A549 (cell line): ENCODE data around the gene GOLGA2. TPM values are rescaled to one million over a fixed set of nuclear protein-coding genes. Genes with fewer than 3 reads are reported as not detected.

Experiments used
- ATOH8 ChIP-seq: fragments of 250-450 bp; sonication (Bioruptor Pico); IDR thresholded peaks from 2 replicates; pipeline ENCODE4 v1.5.0; 2020; ENCODE audit warnings: low read depth, mild to moderate bottlenecking, moderate library complexity
- BHLHE40 ChIP-seq: IDR thresholded peaks from 2 replicates; pipeline ENCODE4 v1.6.1; 2012; ENCODE audit warnings: low read depth, low read length, inconsistent platforms
- CBX8 ChIP-seq: fragments of 200-600 bp; sonication (generic); IDR thresholded peaks from 2 replicates; pipeline ENCODE4 v1.6.1; 2016
- CHD2 ChIP-seq: fragments of 150-350 bp; IDR thresholded peaks from 2 replicates; pipeline ENCODE4 v1.6.1; 2014; ENCODE audit warnings: low read length; ENCODE audit not compliant: partially characterized antibody
- CTCF ChIP-seq: fragments of >200 bp; sonication (Bioruptor Twin); formaldehyde crosslinking; IDR thresholded peaks from 3 replicates; pipeline ENCODE4 v1.5.1; 2016
- E2F6 ChIP-seq: IDR thresholded peaks from 2 replicates; pipeline ENCODE4 v1.6.1; 2012; ENCODE audit warnings: low read depth, borderline replicate concordance
- EHF ChIP-seq: fragments of 250-450 bp; sonication (Bioruptor Pico); IDR thresholded peaks from 2 replicates; pipeline ENCODE4 v1.5.0; 2020; ENCODE audit warnings: mild to moderate bottlenecking
- EHMT2 ChIP-seq: fragments of 200-600 bp; sonication (generic); IDR thresholded peaks from 2 replicates; pipeline ENCODE4 v1.6.1; 2016; ENCODE audit warnings: antibody characterized with exemption, low read depth, mild to moderate bottlenecking, moderate library complexity
- ELK1 ChIP-seq: fragments of 150-350 bp; IDR thresholded peaks from 2 replicates; pipeline ENCODE4 v1.6.1; 2014; ENCODE audit warnings: low read depth, mild to moderate bottlenecking, low read length
- EP300 ChIP-seq, 2 experiments: fragments of >200 bp; sonication (Bioruptor Twin); formaldehyde crosslinking; IDR thresholded peaks; 2 replicates in 1 of 2; 3 replicates in 1 of 2; pipeline ENCODE4 v1.6.1; 2016 to 2017
- ESRRA ChIP-seq: fragments of 150-350 bp; IDR thresholded peaks from 2 replicates; pipeline ENCODE4 v1.6.1; 2014; ENCODE audit warnings: mild to moderate bottlenecking, low read length, borderline replicate concordance
- FOSL2 ChIP-seq, 2 experiments: fragments of 450-650 bp in 1 of 2; fragments of >200 bp in 1 of 2; sonication (Bioruptor Twin) in 1 of 2; formaldehyde crosslinking; IDR thresholded peaks; 2 replicates each; pipeline versions ENCODE4 v1.5.0 to v1.6.1; 2016 to 2020; ENCODE audit warnings: mild to moderate bottlenecking in 1 of 2, moderate library complexity in 1 of 2
- GATA3 ChIP-seq: IDR thresholded peaks from 2 replicates; pipeline ENCODE4 v1.6.1; 2012; ENCODE audit warnings: borderline replicate concordance
- HDAC2 ChIP-seq: fragments of 200-600 bp; sonication (generic); IDR thresholded peaks from 2 replicates; pipeline ENCODE4 v1.6.1; 2016
- HEYL ChIP-seq: fragments of 250-450 bp; sonication (Bioruptor Pico); IDR thresholded peaks from 2 replicates; pipeline ENCODE4 v1.8.0; 2021; ENCODE audit warnings: mild to moderate bottlenecking, moderate library complexity
- HOXB5 ChIP-seq: fragments of 250-450 bp; sonication (Bioruptor Pico); IDR thresholded peaks from 2 replicates; pipeline ENCODE4 v1.5.0; 2020; ENCODE audit warnings: mild to moderate bottlenecking, moderate library complexity
- JUN ChIP-seq, 2 experiments: fragments of >200 bp; sonication (Bioruptor Twin); formaldehyde crosslinking; IDR thresholded peaks; 2 replicates in 1 of 2; 3 replicates in 1 of 2; pipeline ENCODE4 v1.6.1; 2016 to 2017
- JUNB ChIP-seq: fragments of >200 bp; sonication (Bioruptor Twin); formaldehyde crosslinking; IDR thresholded peaks from 2 replicates; pipeline ENCODE4 v1.6.1; 2016
- KDM1A ChIP-seq: fragments of 200-600 bp; sonication (generic); IDR thresholded peaks from 2 replicates; pipeline ENCODE4 v1.6.1; 2016; ENCODE audit warnings: low read depth, mild to moderate bottlenecking
- KDM5A ChIP-seq: fragments of 200-600 bp; sonication (generic); IDR thresholded peaks from 2 replicates; pipeline ENCODE4 v1.6.1; 2016; ENCODE audit warnings: antibody characterized with exemption, mild to moderate bottlenecking
- MAX ChIP-seq: IDR thresholded peaks from 2 replicates; pipeline ENCODE4 v1.6.1; 2012
- MAZ ChIP-seq: fragments of 150-350 bp; IDR thresholded peaks from 2 replicates; pipeline ENCODE4 v1.6.1; 2014; ENCODE audit warnings: antibody characterized with exemption, low read depth, low read length, borderline replicate concordance
- NPAS2 ChIP-seq: fragments of 250-450 bp; sonication (Bioruptor Pico); IDR thresholded peaks from 2 replicates; pipeline ENCODE4 v1.8.0; 2022; ENCODE audit warnings: mild to moderate bottlenecking, moderate library complexity, borderline replicate concordance
- PBX3 ChIP-seq: IDR thresholded peaks from 2 replicates; pipeline ENCODE4 v1.6.1; 2012
- POLR2AphosphoS2 ChIP-seq: conservative IDR thresholded peaks from 2 replicates; pipeline ENCODE4 v1.6.1; 2012; ENCODE audit warnings: low read length, improper control_type of control experiment, inconsistent platforms
- RCOR1 ChIP-seq: fragments of 150-350 bp; IDR thresholded peaks from 2 replicates; pipeline ENCODE4 v1.6.1; 2014; ENCODE audit warnings: antibody characterized with exemption, low read length, low read depth
- REST ChIP-seq: fragments of 200-600 bp; sonication (generic); IDR thresholded peaks from 2 replicates; pipeline ENCODE4 v1.6.1; 2016; ENCODE audit warnings: antibody characterized with exemption, mild to moderate bottlenecking, moderate library complexity
- RFX5 ChIP-seq: fragments of 450-650 bp; IDR thresholded peaks from 2 replicates; pipeline ENCODE4 v1.7.1; 2014; ENCODE audit warnings: antibody characterized with exemption, mild to moderate bottlenecking, moderate library complexity
- RNF2 ChIP-seq: fragments of 200-600 bp; sonication (generic); IDR thresholded peaks from 2 replicates; pipeline ENCODE4 v1.6.1; 2016; ENCODE audit warnings: low read depth, mild to moderate bottlenecking, antibody characterized with exemption, moderate library complexity, borderline replicate concordance
- SMC3 ChIP-seq: fragments of >200 bp; sonication (Bioruptor Twin); formaldehyde crosslinking; IDR thresholded peaks from 3 replicates; pipeline ENCODE4 v1.6.1; 2018; ENCODE audit warnings: inconsistent platforms
- SREBF2 ChIP-seq: fragments of 450-650 bp; IDR thresholded peaks from 2 replicates; pipeline ENCODE4 v1.6.1; 2014; ENCODE audit warnings: mild to moderate bottlenecking, moderate library complexity
- TP53 ChIP-seq: fragments of 250-450 bp; sonication (Bioruptor Pico); IDR thresholded peaks from 2 replicates; pipeline ENCODE4 v1.5.0; 2021; ENCODE audit warnings: mild to moderate bottlenecking, moderate library complexity
- USF2 ChIP-seq: fragments of 450-650 bp; IDR thresholded peaks from 2 replicates; pipeline ENCODE4 v1.6.1; 2014; ENCODE audit warnings: antibody characterized with exemption
- ZC3H11A ChIP-seq: fragments of 450-650 bp; IDR thresholded peaks from 2 replicates; pipeline ENCODE4 v1.6.1; 2014; ENCODE audit warnings: antibody characterized with exemption, mild to moderate bottlenecking
- ZNF302 ChIP-seq: fragments of 250-450 bp; sonication (Bioruptor Pico); IDR thresholded peaks from 2 replicates; pipeline ENCODE4 v1.9.0; 2021; ENCODE audit warnings: inconsistent platforms, mild to moderate bottlenecking, moderate library complexity
- polyA plus RNA-seq, 4 experiments: library from polyadenylated mRNA; depleted of rRNA in 3 of 4; stranded (reverse); fragments of >200 nt; fragmentation: RNase III in 1 of 4; extraction: RNeasy Plus Mini Kit Qiagen cat#74134 plus additional on column Dnase treatment in 1 of 4; gene quantifications; 2 replicates in 3 of 4; 3 replicates in 1 of 4; pipeline ENCODE4 v1.2.3, GENCODE V29; 2011 to 2017

The GOLGA2 gene
- polyA plus RNA-seq, 2 of the 4 experiments (the other 2 are of a cell fraction) = 55.3 to 60.1 TPM

GRCh38 chr9:128211981-128212281 lies 63.9 kb downstream of the GOLGA2 start (continued):
- no peak for TF ChIP-seq EHF (CRISPR knock-in tag)
- TF ChIP-seq HOXB5 (CRISPR knock-in tag) = no peak
- TF ChIP-seq E2F6 = 0 out of 2 replicates have a peak, but pooled peaks have one; percentile 36
- TF ChIP-seq MAZ = no peak
- TF ChIP-seq SMC3 = 0 out of 3 replicates have a peak, but pooled peaks have one; percentile 12
- TF ChIP-seq RCOR1 = no peak
- TF ChIP-seq NPAS2 (CRISPR knock-in tag) = no peak
- no peak for TF ChIP-seq JUNB
- TF ChIP-seq SREBF2 = no peak
- no peak for TF ChIP-seq ESRRA
- TF ChIP-seq FOSL2 (IDR thresholded peaks at IDR 0.05) = no peak
- TF ChIP-seq FOSL2 (CRISPR knock-in tag; IDR thresholded peaks at IDR 0.05) = no peak
- TF ChIP-seq ATOH8 (CRISPR knock-in tag) = no peak
- no peak for TF ChIP-seq RNF2
- TF ChIP-seq USF2 = peak; percentile 9; the same call in 1 of the 2 replicates
- no peak; a peak in 1 of 5 replicates for TF ChIP-seq EP300 (IDR thresholded peaks at IDR 0.05)
- no peak for TF ChIP-seq HDAC2
- no peak for TF ChIP-seq GATA3
- no peak for TF ChIP-seq KDM1A
- TF ChIP-seq ZC3H11A = no peak
- no peak for TF ChIP-seq TP53 (CRISPR knock-in tag)
- TF ChIP-seq MAX = peak; percentile 84
- no peak for TF ChIP-seq POLR2AphosphoS2
- no peak for TF ChIP-seq KDM5A
- no peak for TF ChIP-seq EHMT2
- TF ChIP-seq CTCF = no peak
- no peak for TF ChIP-seq PBX3
- TF ChIP-seq BHLHE40 = peak; percentile 51; the same call in 1 of the 2 replicates
- TF ChIP-seq RFX5 = no peak
- no peak for TF ChIP-seq HEYL (CRISPR knock-in tag)
- TF ChIP-seq ZNF302 (CRISPR knock-in tag) = no peak
- no peak for TF ChIP-seq CHD2
- no peak for TF ChIP-seq CBX8
- TF ChIP-seq REST = no peak
- TF ChIP-seq JUN (IDR thresholded peaks at IDR 0.05) = peak; percentile 52 to 61; a peak in 4 of 5 replicates
- TF ChIP-seq ELK1 = no peak
